IMR-90 (cell line): ENCODE data around the gene GFM1. TPM values are rescaled to one million over a fixed set of nuclear protein-coding genes. Genes with fewer than 3 reads are reported as not detected.

ENCODE experiments used
- ATAC-seq: fragments of 200-7000 bp; cut with Tn5 transposase; 2 replicates; pipeline ENCODE4 v1.9.1; 2020; ENCODE audit warnings: low read depth, mild to moderate bottlenecking, moderate library complexity
- BruUV-seq: library from RNA; stranded (reverse); fragments of 400-500 nt; replicated peaks from 2 replicates; lab custom pipeline; 2021; lab: Mats Ljungman, UMichigan
- CTCF ChIA-PET: fragments of 300-600 bp; formaldehyde crosslinking; extraction: SDS; loops from one replicate; lab custom pipeline; 2021; ENCODE audit warnings: antibody characterized with exemption; lab: Yijun Ruan, JAX
- POLR2A ChIA-PET: fragments of 300-600 bp; sonication (Branson Sonifier 250); formaldehyde crosslinking; loops from one replicate; lab custom pipeline; 2022; ENCODE audit warnings: antibody characterized with exemption; ENCODE audit not compliant: unreplicated experiment; lab: Charles Lee
- DNase-seq: peaks from one replicate; pipeline ENCODE4 v3.0.0; 2013
- H2AFZ ChIP-seq: replicated peaks from 2 replicates; pipeline ENCODE3; 2013; ENCODE audit warnings: low read length, mild to moderate bottlenecking; ENCODE audit not compliant: poor library complexity
- H2AK5ac ChIP-seq: 2 replicates; pipeline ENCODE4 v1.6.1; 2013; ENCODE audit warnings: low read depth, low read length, inconsistent platforms
- H2AK9ac ChIP-seq: replicated peaks from 2 replicates; pipeline ENCODE3; 2013; ENCODE audit warnings: mild to moderate bottlenecking, low read depth, low read length, moderate library complexity; ENCODE audit not compliant: poor library complexity
- H2BK120ac ChIP-seq: 2 replicates; pipeline ENCODE4 v1.6.1; 2013; ENCODE audit warnings: low read depth, low read length, inconsistent platforms
- H2BK15ac ChIP-seq: 3 replicates; pipeline ENCODE4 v1.6.1; 2013; ENCODE audit warnings: low read depth, low read length, inconsistent platforms
- H2BK20ac ChIP-seq: 2 replicates; pipeline ENCODE4 v1.6.1; 2013; ENCODE audit warnings: low read depth, mild to moderate bottlenecking, inconsistent platforms, low read length, moderate library complexity
- H2BK5ac ChIP-seq: 2 replicates; pipeline ENCODE4 v1.6.1; 2013; ENCODE audit warnings: mild to moderate bottlenecking, low read depth, low read length, inconsistent platforms; ENCODE audit not compliant: poor library complexity, severe bottlenecking
- H3K14ac ChIP-seq: replicated peaks from 2 replicates; pipeline ENCODE4 v1.6.1; 2013; ENCODE audit warnings: low read depth, low read length, inconsistent platforms
- H3K18ac ChIP-seq: 2 replicates; pipeline ENCODE4 v1.6.1; 2013; ENCODE audit warnings: low read depth, low read length, control low read depth
- H3K23ac ChIP-seq: 2 replicates; pipeline ENCODE4 v1.6.1; 2013; ENCODE audit warnings: low read depth, low read length, inconsistent platforms
- H3K27ac ChIP-seq: 2 replicates; pipeline ENCODE4 v1.5.1; 2013; ENCODE audit warnings: mild to moderate bottlenecking, control low read depth, low read length; ENCODE audit not compliant: insufficient read depth
- H3K27me3 ChIP-seq: 2 replicates; pipeline ENCODE4 v1.6.1; 2013; ENCODE audit warnings: low read length; ENCODE audit not compliant: control insufficient read depth, insufficient read depth
- H3K36me3 ChIP-seq: 2 replicates; pipeline ENCODE4 v1.6.1; 2013; ENCODE audit warnings: low read length, mixed read lengths; ENCODE audit not compliant: control insufficient read depth, insufficient read depth
- H3K4ac ChIP-seq: 2 replicates; pipeline ENCODE4 v1.6.1; 2013; ENCODE audit warnings: low read depth, low read length, inconsistent platforms
- H3K4me1 ChIP-seq: 2 replicates; pipeline ENCODE4 v1.6.1; 2013; ENCODE audit warnings: low read length, mixed read lengths; ENCODE audit not compliant: control insufficient read depth, insufficient read depth
- H3K4me2 ChIP-seq: 2 replicates; pipeline ENCODE4 v1.6.1; 2013; ENCODE audit warnings: low read depth, mild to moderate bottlenecking, control low read depth, low read length, moderate library complexity
- H3K4me3 ChIP-seq: 2 replicates; pipeline ENCODE4 v1.5.1; 2013; ENCODE audit warnings: low read depth, mild to moderate bottlenecking, control low read depth, low read length, moderate library complexity; ENCODE audit not compliant: insufficient read depth
- H3K56ac ChIP-seq: 2 replicates; pipeline ENCODE4 v1.6.1; 2013; ENCODE audit warnings: low read length, inconsistent platforms; ENCODE audit not compliant: insufficient read depth; ENCODE audit errors: extremely low read depth
- H3K79me1 ChIP-seq, 2 experiments: 2 replicates each; pipeline ENCODE4 v1.6.1; 2013; ENCODE audit warnings: low read length in 2 of 2, inconsistent platforms in 1 of 2, low read depth in 1 of 2
- H3K9ac ChIP-seq: 2 replicates; pipeline ENCODE4 v1.6.1; 2013; ENCODE audit warnings: low read depth, low read length, control low read depth
- H3K9me1 ChIP-seq: 2 replicates; pipeline ENCODE4 v1.6.1; 2013; ENCODE audit warnings: low read length, inconsistent platforms; ENCODE audit not compliant: insufficient read depth
- H3K9me3 ChIP-seq: 2 replicates; pipeline ENCODE4 v1.6.1; 2013; ENCODE audit warnings: low read length; ENCODE audit not compliant: control insufficient read depth, insufficient read depth
- H4K20me1 ChIP-seq: 2 replicates; pipeline ENCODE4 v1.6.1; 2013; ENCODE audit warnings: low read length, inconsistent platforms; ENCODE audit not compliant: insufficient read depth
- H4K5ac ChIP-seq: 2 replicates; pipeline ENCODE4 v1.6.1; 2013; ENCODE audit warnings: mild to moderate bottlenecking, low read depth, low read length, control low read depth
- H4K8ac ChIP-seq, 2 experiments: 2 replicates each; pipeline ENCODE4 v1.6.1; 2013; ENCODE audit warnings: low read depth in 2 of 2, low read length in 2 of 2, control low read depth in 1 of 2, inconsistent platforms in 1 of 2
- H4K91ac ChIP-seq: 2 replicates; pipeline ENCODE4 v1.6.1; 2013; ENCODE audit warnings: low read depth, low read length, inconsistent platforms; ENCODE audit not compliant: insufficient read depth
- CTCF ChIP-seq: conservative IDR thresholded peaks from 2 replicates; pipeline ENCODE4 v1.5.1; 2012; ENCODE audit warnings: mild to moderate bottlenecking, low read depth, low read length, improper control_type of control experiment
- RAD21 ChIP-seq: IDR thresholded peaks from 2 replicates; pipeline ENCODE4 v1.6.1; 2012; ENCODE audit warnings: low read length, improper control_type of control experiment
- RCOR1 ChIP-seq: IDR thresholded peaks from 2 replicates; pipeline ENCODE4 v1.6.1; 2012; ENCODE audit warnings: mild to moderate bottlenecking, low read length, improper control_type of control experiment; ENCODE audit not compliant: insufficient replicate concordance
- SMC3 ChIP-seq: fragments of 150-350 bp; IDR thresholded peaks from 2 replicates; pipeline ENCODE4 v1.6.1; 2016; ENCODE audit warnings: low read depth, mild to moderate bottlenecking, antibody characterized with exemption, low read length, moderate library complexity
- WGBS, 2 experiments: methylation state at CpG; one replicate each; pipeline versions ENCODE4 v1.1.5 to v1.1.7; 2013; ENCODE audit warnings: missing lambda C conversion rate in 2 of 2; ENCODE audit not compliant: insufficient read length in 1 of 2; ENCODE audit errors: extremely low coverage in 2 of 2; 5-methylcytosine and 5-hydroxymethylcytosine counted together
- dilution Hi-C: fragments of 300-500 bp; cut with HindIII; formaldehyde crosslinking; loops from one replicate; pipeline ENCODE4 v1.14.3; 2018; ENCODE audit warnings: low sequenced_read_pairs; ENCODE audit not compliant: unreplicated experiment
- in situ Hi-C: fragments of 300-500 bp; cut with MboI; formaldehyde crosslinking; loops from 3 replicates; pipeline ENCODE4 v1.14.3; 2019; ENCODE audit warnings: low sequenced_read_pairs, inconsistent platforms, mixed read lengths
- intact Hi-C: fragments of 100-400 bp; cut with micrococcal nuclease; formaldehyde crosslinking; loops from 2 replicates; pipeline ENCODE4 v1.10.0; 2022
- polyA plus RNA-seq, 3 experiments: library from polyadenylated mRNA; depleted of rRNA; stranded (reverse); fragments of >200 nt; gene quantifications; 2 replicates each; pipeline ENCODE4 v1.2.3, GENCODE V29; 2012; ENCODE audit warnings: low replicate concordance in 1 of 3
- total RNA-seq: library from RNA; depleted of rRNA; stranded (reverse); fragments of >200 nt; gene quantifications from 2 replicates; pipeline ENCODE4 v1.2.3, GENCODE V29; 2012

The GFM1 gene
- total and polyA plus RNA-seq, 2 of the 4 experiments (the other 2 are of a cell fraction): 12.4 to 36.0 TPM

GRCh38 chr3:158727206-158728060 is 83.1 kb downstream of the GFM1 start:
- Histone ChIP-seq H3K4me2 (peak overlapping the region; percentile 56), H3K79me1 (peaks cover 11 to 30% of the 10 kb centered on the region in 2 experiments; a peak in 3 of 4 replicates), H3K9me1 (peaks cover 21% of the 10 kb centered on the region), H2BK120ac (peak overlapping the region; percentile 89), H2BK20ac (peak overlapping the region; percentile 95), H4K20me1 (peaks cover 7% of the 10 kb centered on the region), H3K9ac (peak overlapping the region; percentile 64), H4K5ac (peak overlapping the region; percentile 98), H3K14ac (peak overlapping the region; percentile 67; the same call in 1 of the 2 replicates), H3K4ac (peak overlapping the region; percentile 93), H2BK15ac (peak overlapping the region; percentile 69; the same call in 2 of the 3 replicates), H3K36me3 (no peaks in the 10 kb centered on the region), H2AK5ac (peak overlapping the region; percentile 96), H3K4me3 (no peak overlapping the region), H2AK9ac (peak overlapping the region; percentile 93), H2BK5ac (peak overlapping the region; percentile 59), H4K91ac (peak overlapping the region; percentile 93), H3K23ac (peak overlapping the region; percentile 57), H3K4me1 (peaks cover 42% of the 10 kb centered on the region), H3K18ac (peak overlapping the region; percentile 95), H3K27ac (peak overlapping the region; percentile 84), H3K27me3 (no peaks in the 10 kb centered on the region), H2AFZ (no peak overlapping the region), H4K8ac (peak overlapping the region; percentile 37 to 86; a peak in 3 of 4 replicates), H3K9me3 (no peaks in the 10 kb centered on the region), H3K56ac (0 out of 2 replicates have a peak overlapping the region, but pooled peaks have one; percentile 14)
- dilution Hi-C loops: no loop called here
- ChIA-PET CTCF (interaction anchor here (0.5 to 4.7 kb wide), 15 partner anchors 9 to 85 kb away, joined by 3 to 51 read pairs (median 4); partner anchors contain the start of genes GFM1, LXN and MFSD1), POLR2A (no interaction called here)
- intact Hi-C loops: loop anchor here (1.0 to 5.0 kb wide), 5 partner anchors 42 to 535 kb away; partner anchors contain the start of gene LXN
- TF ChIP-seq SMC3 (peak; percentile 93), RAD21 (peak; percentile 77), CTCF (peak; percentile 86), RCOR1 (no peak)
- WGBS, 2 experiments: 0% methylated on average over 4 of the region's 10 CpGs; no CpG with 5 or more reads in 1 of the 2 experiments
- in situ Hi-C loops: loop anchor here (5.0 kb wide), 1 partner anchor 65 kb away; no protein-coding TSS in a partner anchor
- no TSS peak for BruUV-seq
- DNase-seq (peak; percentile 83), ATAC-seq (peak; percentile 12; the same call in 1 of the 2 replicates)
